DOHH2 (cell line): Measurements from ENCODE around the gene IFT43.

Experiments used
- H3F3A ChIP-seq: fragments of 200-600 bp; sonication (generic), shearing (Covaris generic); 2 replicates; pipeline ENCODE4 v1.6.0; 2016; ENCODE audit warnings: antibody characterized with exemption, mild to moderate bottlenecking; ENCODE audit not compliant: control insufficient read depth, insufficient read depth
- H3K27ac ChIP-seq: fragments of 200-600 bp; sonication (generic); 2 replicates; pipeline ENCODE4 v1.5.1; 2014; ENCODE audit warnings: low read depth, mild to moderate bottlenecking, low read length, moderate library complexity
- H3K27me3 ChIP-seq: fragments of 200-600 bp; sonication (generic); 2 replicates; pipeline ENCODE4 v1.6.1; 2014; ENCODE audit warnings: mild to moderate bottlenecking, low read length, mixed read lengths; ENCODE audit not compliant: control insufficient read depth
- H3K36me3 ChIP-seq: fragments of 200-600 bp; sonication (generic); 2 replicates; pipeline ENCODE4 v1.6.1; 2014; ENCODE audit warnings: mild to moderate bottlenecking, low read length, moderate library complexity, mixed read lengths; ENCODE audit not compliant: control insufficient read depth
- H3K4me1 ChIP-seq: fragments of 200-600 bp; sonication (generic); 2 replicates; pipeline ENCODE4 v1.6.1; 2014; ENCODE audit warnings: mild to moderate bottlenecking, low read length, mixed read lengths; ENCODE audit not compliant: control insufficient read depth
- H3K4me2 ChIP-seq: fragments of 200-600 bp; sonication (generic); 2 replicates; pipeline ENCODE4 v1.6.0; 2014; ENCODE audit warnings: mild to moderate bottlenecking, low read length, moderate library complexity
- H3K4me3 ChIP-seq: fragments of 200-600 bp; sonication (generic); 2 replicates; pipeline ENCODE4 v1.5.1; 2014; ENCODE audit warnings: mild to moderate bottlenecking, low read length, mixed read lengths
- H3K79me2 ChIP-seq: fragments of 200-600 bp; sonication (generic); 2 replicates; pipeline ENCODE4 v1.6.1; 2014; ENCODE audit warnings: mild to moderate bottlenecking, low read length, mixed read lengths; ENCODE audit not compliant: control insufficient read depth
- H3K9me2 ChIP-seq: fragments of 200-600 bp; sonication (generic); replicated peaks from 2 replicates; pipeline ENCODE4 v1.6.1; 2014; ENCODE audit warnings: mild to moderate bottlenecking, low read length, mixed read lengths; ENCODE audit not compliant: control insufficient read depth
- H3K9me3 ChIP-seq: fragments of 200-600 bp; sonication (generic); 2 replicates; pipeline ENCODE4 v1.6.1; 2014; ENCODE audit warnings: antibody characterized with exemption, low read length, mixed read lengths; ENCODE audit not compliant: control insufficient read depth, insufficient read depth
- H4K20me1 ChIP-seq: fragments of 200-600 bp; sonication (generic); 2 replicates; pipeline ENCODE4 v1.6.0; 2014; ENCODE audit warnings: low read depth, mild to moderate bottlenecking, antibody characterized with exemption, low read length, moderate library complexity; ENCODE audit not compliant: control insufficient read depth, insufficient read depth
- CTCF ChIP-seq: fragments of 200-600 bp; sonication (generic); IDR thresholded peaks from one replicate; pipeline ENCODE4 v1.5.1; 2014; ENCODE audit warnings: antibody characterized with exemption, mild to moderate bottlenecking, low read depth, low read length; ENCODE audit not compliant: poor library complexity, severe bottlenecking
- EZH2phosphoT487 ChIP-seq: fragments of 200-600 bp; sonication (generic); IDR thresholded peaks from 2 replicates; pipeline ENCODE4 v1.6.1; 2017; ENCODE audit warnings: borderline replicate concordance, mild to moderate bottlenecking, antibody characterized with exemption, low read length, moderate library complexity, mixed read lengths

Gene IFT43

GRCh38 chr14:76024211-76024907, 38.8 kb downstream of the IFT43 start:
- no peaks in the 10 kb centered on the region for H3K9me2 ChIP-seq
- no peaks in the 10 kb centered on the region for H4K20me1 ChIP-seq
- H3K4me3 ChIP-seq = no peak overlapping the region
- no peak overlapping the region for H3K4me2 ChIP-seq
- TF ChIP-seq EZH2phosphoT487 = no peak
- TF ChIP-seq CTCF = no peak
- H3K9me3 ChIP-seq = peaks cover 9% of the 10 kb centered on the region; the same call in 1 of the 2 replicates
- no peaks in the 10 kb centered on the region for H3K4me1 ChIP-seq
- no peaks in the 10 kb centered on the region for H3F3A ChIP-seq
- H3K27ac ChIP-seq = no peak overlapping the region
- H3K79me2 ChIP-seq = no peaks in the 10 kb centered on the region
- H3K36me3 ChIP-seq = no peaks in the 10 kb centered on the region
- H3K27me3 ChIP-seq = no peaks in the 10 kb centered on the region

- H3K27me3 ChIP-seq = no peaks in the 10 kb centered on the region
- H3F3A ChIP-seq = no peaks in the 10 kb centered on the region
- H3K4me2 ChIP-seq = no peak overlapping the region
- no peak overlapping the region for H3K4me3 ChIP-seq
- TF ChIP-seq EZH2phosphoT487 = no peak
- peaks cover 8% of the 10 kb centered on the region for H3K4me1 ChIP-seq
- H3K9me2 ChIP-seq = no peaks in the 10 kb centered on the region
- no peaks in the 10 kb centered on the region for H4K20me1 ChIP-seq
- H3K79me2 ChIP-seq = no peaks in the 10 kb centered on the region
- H3K9me3 ChIP-seq = no peaks in the 10 kb centered on the region
- H3K27ac ChIP-seq = no peak overlapping the region
- H3K36me3 ChIP-seq = no peaks in the 10 kb centered on the region
These were observed 49.0 kb downstream of the IFT43 start for GRCh38 chr14:76034566-76034965.

GRCh38 chr14:76040704-76041103, 55.1 kb downstream of the IFT43 start:
- no peak overlapping the region for H3K27ac ChIP-seq
- TF ChIP-seq CTCF (no peak), EZH2phosphoT487 (no peak)
- H3F3A ChIP-seq = no peaks in the 10 kb centered on the region
- H3K9me2 ChIP-seq = no peaks in the 10 kb centered on the region
- H3K4me2 ChIP-seq = no peak overlapping the region
- no peaks in the 10 kb centered on the region for H3K36me3 ChIP-seq
- no peaks in the 10 kb centered on the region for H3K79me2 ChIP-seq
- H4K20me1 ChIP-seq = no peaks in the 10 kb centered on the region
- no peak overlapping the region for H3K4me3 ChIP-seq
- H3K4me1 ChIP-seq = no peaks in the 10 kb centered on the region
- no peaks in the 10 kb centered on the region for H3K9me3 ChIP-seq
- H3K27me3 ChIP-seq = no peaks in the 10 kb centered on the region

- H3F3A ChIP-seq = no peaks in the 10 kb centered on the region
- H3K9me3 ChIP-seq = no peaks in the 10 kb centered on the region
- no peaks in the 10 kb centered on the region for H3K36me3 ChIP-seq
- TF ChIP-seq EZH2phosphoT487 (no peak), CTCF (no peak)
- H3K4me2 ChIP-seq = no peak overlapping the region
- H3K27me3 ChIP-seq = no peaks in the 10 kb centered on the region; the same call in 1 of the 2 replicates
- no peaks in the 10 kb centered on the region for H3K4me1 ChIP-seq
- no peaks in the 10 kb centered on the region for H4K20me1 ChIP-seq
- H3K27ac ChIP-seq = no peak overlapping the region
- H3K4me3 ChIP-seq = no peak overlapping the region
- no peaks in the 10 kb centered on the region for H3K9me2 ChIP-seq
- H3K79me2 ChIP-seq = no peaks in the 10 kb centered on the region
These were observed 60.2 kb downstream of the IFT43 start for GRCh38 chr14:76045773-76046172.
